ENCODE results near the gene CXCL8.

- no peak for TF ChIP-seq RAD21 (IDR thresholded peaks at IDR 0.05)
- no peak for TF ChIP-seq HNF4G (IDR thresholded peaks at IDR 0.05)
- no peak for TF ChIP-seq CTCF (IDR thresholded peaks at IDR 0.05; ENCODE audit: low read depth, low read length, missing input control)
- no peak for TF ChIP-seq HNF4A (conservative IDR thresholded peaks at IDR 0.05)
- no peak for TF ChIP-seq REST (IDR thresholded peaks at IDR 0.05)
- no peak for TF ChIP-seq SP1 (IDR thresholded peaks at IDR 0.05)
- TF ChIP-seq ATF3 (IDR thresholded peaks at IDR 0.05) = no peak
These were observed 39.9 kb downstream of the CXCL8 start for GRCh38 chr4:73780243-73780642.

Data from liver (tissue), 3 donors.